NT2/D1 (cell line): Measurements from ENCODE around the gene MPV17L2.

Source experiments
- DNase-seq: peaks from one replicate; pipeline ENCODE4 v3.0.0-alpha.2; 2011; ENCODE audit warnings: low read depth, low spot score
- H3K27me3 ChIP-seq: 2 replicates; pipeline ENCODE4 v1.6.0; 2011; ENCODE audit warnings: mild to moderate bottlenecking; ENCODE audit not compliant: insufficient read length, insufficient read depth
- H3K36me3 ChIP-seq: 2 replicates; pipeline ENCODE4 v1.6.1; 2011; ENCODE audit warnings: mild to moderate bottlenecking, low read length, mixed read lengths; ENCODE audit not compliant: insufficient read depth, insufficient read length
- H3K4me1 ChIP-seq: 2 replicates; pipeline ENCODE4 v1.5.1; 2011; ENCODE audit not compliant: insufficient read depth, insufficient read length
- H3K4me3 ChIP-seq: 2 replicates; pipeline ENCODE4 v1.5.1; 2011; ENCODE audit warnings: low read depth; ENCODE audit not compliant: insufficient read length
- H3K9ac ChIP-seq: 2 replicates; pipeline ENCODE4 v1.6.0; 2011; ENCODE audit warnings: low read depth; ENCODE audit not compliant: insufficient read length
- H3K9me3 ChIP-seq: 2 replicates; pipeline ENCODE4 v1.5.1; 2011; ENCODE audit warnings: mild to moderate bottlenecking, low read length; ENCODE audit not compliant: insufficient read depth
- SUZ12 ChIP-seq: IDR thresholded peaks from 2 replicates; pipeline ENCODE4 v1.6.1; 2011; ENCODE audit not compliant: insufficient read length, insufficient read depth; ENCODE audit errors: extremely low read depth
- YY1 ChIP-seq: IDR thresholded peaks from 2 replicates; pipeline ENCODE4 v1.6.1; 2011; ENCODE audit not compliant: insufficient read length, insufficient read depth
- ZNF274 ChIP-seq: IDR thresholded peaks from 2 replicates; pipeline ENCODE4 v1.6.1; 2011; ENCODE audit warnings: mild to moderate bottlenecking, low read depth, low read length

MPV17L2 gene

DNA sequence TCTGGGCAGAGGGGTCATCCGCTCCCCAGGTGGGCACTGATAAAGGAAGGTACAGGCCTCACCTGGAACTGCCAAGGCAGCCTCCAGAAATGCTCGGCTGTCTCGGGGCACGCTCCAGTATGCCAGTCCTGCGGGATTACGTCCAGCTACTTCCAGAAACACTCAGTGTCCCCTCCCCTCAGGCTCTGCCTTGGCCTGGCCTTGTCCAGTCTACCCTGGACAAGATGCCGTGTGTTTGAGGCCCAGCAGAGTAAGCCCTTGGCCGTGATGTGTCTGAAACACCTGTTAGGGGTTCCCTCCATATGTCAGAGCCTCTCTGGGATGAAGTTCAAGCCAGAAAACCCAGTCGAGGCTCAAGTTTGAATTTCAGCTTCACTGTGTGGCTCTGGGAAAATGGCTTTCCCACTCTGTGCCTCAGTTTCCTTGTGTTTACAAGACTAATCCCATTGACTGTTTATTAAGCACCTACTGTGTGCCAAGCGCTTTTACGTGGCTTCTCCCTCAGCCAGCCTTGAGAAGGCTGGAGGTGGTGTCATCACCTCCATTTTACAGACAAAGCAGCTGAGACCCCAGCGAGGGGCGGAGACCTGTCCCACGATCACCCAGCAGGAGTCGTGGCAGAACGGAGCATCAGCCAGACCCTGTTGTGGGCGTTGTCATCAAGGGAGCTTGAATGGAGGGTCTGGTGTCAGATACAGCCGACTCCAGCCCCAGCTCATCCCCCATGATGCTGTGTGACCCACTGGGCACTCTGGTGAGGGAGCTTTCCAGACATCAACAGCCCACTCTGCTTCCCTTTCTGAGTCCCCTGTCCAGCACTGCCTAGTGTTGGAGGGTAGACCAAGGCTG, 42.0 kb upstream of the MPV17L2 start:
- no peak for TF ChIP-seq YY1
- TF ChIP-seq SUZ12: no peak
- no peak for TF ChIP-seq ZNF274
- Histone ChIP-seq H3K9ac (peak overlapping the region; percentile 79), H3K4me3 (no peak overlapping the region), H3K36me3 (peaks cover 30% of the 10 kb centered on the region), H3K27me3 (no peaks in the 10 kb centered on the region), H3K4me1 (peaks cover 17% of the 10 kb centered on the region), H3K9me3 (no peaks in the 10 kb centered on the region)
- no peak for DNase-seq

DNA sequence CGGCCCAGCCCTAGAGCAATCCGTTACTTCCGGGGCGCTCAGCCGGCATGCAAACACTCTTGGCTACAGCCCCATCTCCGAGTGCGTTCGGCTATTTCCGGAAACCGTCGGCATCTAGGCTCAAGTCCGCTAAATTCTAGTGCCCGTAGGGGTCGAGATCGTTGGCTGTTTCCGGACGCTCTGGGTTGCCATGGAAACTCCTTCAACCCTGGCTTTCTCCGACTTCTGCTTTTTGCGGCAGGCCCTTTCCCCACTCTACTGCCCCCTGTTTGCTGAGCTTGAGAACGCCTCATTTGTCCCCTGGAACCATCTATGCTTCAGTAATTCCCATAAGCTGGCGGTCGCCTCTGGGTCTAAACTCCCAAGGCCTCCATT, 40.6 kb upstream of the MPV17L2 start:
- no peaks in the 10 kb centered on the region for H3K27me3 ChIP-seq
- peaks cover 30% of the 10 kb centered on the region for H3K36me3 ChIP-seq
- H3K9me3 ChIP-seq: no peaks in the 10 kb centered on the region
- TF ChIP-seq ZNF274: no peak
- peak; percentile 99 for DNase-seq
- peaks cover 30% of the 10 kb centered on the region for H3K4me1 ChIP-seq
- peak overlapping the region; percentile 93 for H3K9ac ChIP-seq
- peak overlapping the region; percentile 87 for H3K4me3 ChIP-seq

DNA sequence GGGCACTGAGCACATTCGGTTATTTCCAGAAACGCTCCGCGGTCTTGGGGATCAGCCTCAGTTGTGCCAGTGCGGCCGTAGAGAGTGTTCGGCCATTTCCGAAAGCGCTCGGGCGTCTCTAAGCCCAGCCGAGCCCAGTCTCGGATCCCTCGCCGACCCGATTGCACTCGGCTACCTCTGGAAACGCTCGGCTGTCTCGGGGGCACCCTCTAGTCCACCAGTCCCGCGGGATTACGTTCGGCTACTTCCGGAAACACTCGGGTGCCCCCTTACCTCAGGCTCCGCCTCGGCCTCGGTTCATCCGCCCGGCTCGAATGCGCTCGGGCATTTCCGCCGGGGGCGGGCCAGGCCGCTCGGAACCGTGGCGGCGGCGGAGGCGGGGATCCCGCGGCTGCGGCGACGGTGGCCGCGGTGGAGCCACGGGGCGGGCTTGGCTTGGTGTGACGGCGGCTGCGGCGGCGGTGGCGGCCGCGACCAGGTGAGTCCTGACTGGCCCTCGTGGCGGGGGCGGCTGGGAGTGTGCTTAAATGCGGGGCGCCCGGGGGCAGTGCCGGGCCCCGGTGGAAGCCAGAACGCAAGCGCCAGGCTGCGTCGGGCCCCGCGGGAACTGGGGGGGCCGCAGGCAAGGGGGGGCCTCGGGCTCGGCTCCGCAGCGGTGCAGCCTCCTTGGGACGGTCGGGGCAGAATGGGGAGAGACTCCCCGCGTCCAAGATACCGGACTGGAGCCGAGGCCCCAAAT, 40.0 kb upstream of the MPV17L2 start, which contains the start of gene PIK3R2:
TSS of gene PIK3R2 (plus strand) at position 347 of the 739 bp plus-strand sequence. CDS start 2,717 bp downstream, outside the sequence.
- peak within 1 kb of the TSS; percentile 87 for H3K4me3 ChIP-seq
- H3K9me3 ChIP-seq: no peaks in the 10 kb centered on the region
- DNase-seq: peak; percentile 98
- H3K27me3 ChIP-seq: no peaks in the 10 kb centered on the region
- H3K9ac ChIP-seq: peak within 1 kb of the TSS; percentile 93
- peaks cover 31% of the 10 kb centered on the region for H3K4me1 ChIP-seq
- peaks cover 28% of the 10 kb centered on the region for H3K36me3 ChIP-seq
- TF ChIP-seq YY1 (no peak), ZNF274 (no peak), SUZ12 (no peak)

DNA sequence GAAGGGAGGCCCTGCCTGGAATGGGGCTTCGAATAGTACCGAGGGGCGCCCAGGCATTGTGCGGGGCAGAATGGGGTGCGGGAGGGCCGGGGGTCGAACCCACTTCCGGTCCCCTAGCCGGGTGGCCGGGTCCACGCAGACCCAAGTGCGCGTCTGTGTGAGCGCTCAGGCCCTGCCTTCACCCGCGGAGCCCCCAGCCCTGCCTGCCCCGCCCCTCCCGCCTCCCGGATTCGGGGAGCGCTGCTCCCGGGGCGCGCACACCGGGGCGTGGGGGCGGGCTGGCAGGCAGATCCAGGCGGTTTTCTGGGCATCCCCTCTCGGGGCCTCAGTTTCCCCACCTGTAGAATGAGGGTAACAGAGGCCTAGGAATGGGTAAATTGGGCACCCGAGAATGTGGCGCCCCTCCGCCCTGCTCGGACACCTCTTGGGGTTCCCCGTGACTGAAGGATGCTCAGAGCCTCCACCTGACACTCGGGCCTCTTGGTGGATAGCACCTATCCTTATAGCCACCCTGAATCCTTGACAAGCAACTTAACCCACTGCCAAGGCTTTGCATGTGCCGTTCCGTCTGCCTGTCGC, 39.4 kb upstream of the MPV17L2 start:
- H3K4me1 ChIP-seq: peaks cover 33% of the 10 kb centered on the region
- peak overlapping the region; percentile 89 for H3K9ac ChIP-seq
- peak overlapping the region; percentile 87 for H3K4me3 ChIP-seq
- no peak for TF ChIP-seq SUZ12
- no peak for TF ChIP-seq YY1
- no peak for TF ChIP-seq ZNF274
- no peaks in the 10 kb centered on the region for H3K27me3 ChIP-seq
- no peaks in the 10 kb centered on the region for H3K9me3 ChIP-seq
- peaks cover 32% of the 10 kb centered on the region for H3K36me3 ChIP-seq
- DNase-seq: no peak

DNA sequence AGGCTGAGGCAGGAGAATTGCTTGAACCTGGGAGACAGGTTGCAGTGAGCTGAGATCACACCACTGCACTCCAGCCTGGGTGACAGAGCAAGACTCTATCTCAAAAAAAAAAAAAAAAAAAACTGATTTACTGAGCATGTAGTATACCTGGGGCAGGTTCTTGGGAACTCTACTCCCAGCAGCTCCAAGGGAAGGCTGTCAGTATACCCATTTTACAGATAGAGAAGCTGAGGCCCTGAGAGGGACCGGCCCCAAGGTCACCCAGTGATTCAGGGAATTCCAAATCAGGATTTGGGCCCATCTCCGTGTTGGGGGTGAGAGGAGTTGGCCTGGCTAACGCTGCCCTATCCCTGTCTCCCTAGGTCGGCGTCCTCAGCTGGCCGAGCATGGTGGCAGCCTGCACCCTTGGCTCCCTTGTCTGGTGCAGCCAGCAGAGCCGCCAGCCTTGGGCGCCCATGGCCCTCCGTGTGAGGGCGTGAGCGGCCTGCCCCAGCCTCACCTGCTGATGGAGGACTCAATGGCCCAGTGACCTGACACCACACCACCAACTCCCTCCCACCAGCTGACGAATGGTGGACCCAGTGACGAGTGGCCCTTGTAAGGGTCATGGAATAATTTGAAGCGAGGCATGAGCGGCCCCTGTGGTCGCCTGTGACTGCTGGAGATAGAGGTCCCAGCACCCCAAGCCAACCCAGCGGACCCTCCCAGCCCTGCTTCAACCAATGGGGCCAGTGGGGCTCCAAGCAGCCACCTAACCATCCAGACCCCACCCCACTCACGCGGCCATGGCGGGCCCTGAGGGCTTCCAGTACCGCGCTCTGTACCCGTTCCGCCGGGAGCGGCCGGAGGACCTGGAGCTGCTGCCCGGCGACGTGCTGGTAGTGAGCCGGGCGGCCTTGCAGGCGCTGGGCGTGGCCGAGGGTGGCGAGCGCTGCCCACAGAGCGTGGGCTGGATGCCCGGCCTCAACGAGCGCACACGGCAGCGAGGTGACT, 37.6 kb upstream of the MPV17L2 start:
- Histone ChIP-seq H3K9ac (no peak overlapping the region), H3K4me3 (no peak overlapping the region), H3K36me3 (peaks cover 31% of the 10 kb centered on the region), H3K27me3 (no peaks in the 10 kb centered on the region), H3K4me1 (peaks cover 33% of the 10 kb centered on the region), H3K9me3 (no peaks in the 10 kb centered on the region)
- TF ChIP-seq SUZ12 (no peak), ZNF274 (no peak), YY1 (no peak)
- no peak for DNase-seq

DNA sequence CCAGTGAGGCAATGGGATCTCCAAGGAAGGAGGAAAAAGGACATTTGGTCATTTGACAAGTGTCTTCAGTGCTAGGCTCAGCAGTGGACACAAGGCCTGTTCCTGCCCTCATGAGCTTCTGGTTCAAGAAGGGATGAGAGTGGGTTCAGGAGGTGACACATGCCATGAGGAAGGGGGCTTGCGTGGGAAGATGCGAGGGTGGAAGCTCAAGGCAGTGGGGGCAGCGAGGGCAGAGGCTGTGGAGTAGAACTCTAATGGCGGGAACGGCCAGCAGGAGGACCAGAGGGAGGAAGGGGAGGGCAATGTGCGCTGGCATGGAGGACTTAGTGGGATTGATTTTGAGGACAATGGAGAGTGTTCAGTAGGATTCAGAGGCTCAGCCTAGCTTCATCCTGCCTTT, 36.8 kb upstream of the MPV17L2 start:
- peaks cover 27% of the 10 kb centered on the region for H3K4me1 ChIP-seq
- H3K9me3 ChIP-seq: no peaks in the 10 kb centered on the region
- H3K36me3 ChIP-seq: peaks cover 32% of the 10 kb centered on the region
- no peaks in the 10 kb centered on the region for H3K27me3 ChIP-seq
- no peak for DNase-seq
- TF ChIP-seq ZNF274 (no peak), SUZ12 (no peak), YY1 (no peak)
- peak overlapping the region; percentile 80 for H3K9ac ChIP-seq
- H3K4me3 ChIP-seq: no peak overlapping the region
